Measurements from ENCODE around the gene CYP4B1. TPM values are rescaled to one million over a fixed set of nuclear protein-coding genes. Genes with fewer than 3 reads are reported as not detected.
"Not testable (repeated sequence)": the region's sequence is repeated elsewhere in the genome, so short reads cannot be mapped to it uniquely, and the experiment has no call there.

The CYP4B1 gene
- polyA plus RNA-seq, 5 donors, result 1.4 to 3.9 (median 2.0) TPM

- no peak for DNase-seq
These were observed 14.4 kb downstream of the CYP4B1 start for GRCh38 chr1:46812996-46813857.

- DNase-seq, result no peak
These were observed 15.1 kb downstream of the CYP4B1 start for GRCh38 chr1:46813858-46814396.

GRCh38 chr1:46815133-46815532 lies 16.3 kb downstream of the CYP4B1 start:
- no peak for DNase-seq

- DNase-seq, result no peak
These were observed 18.1 kb downstream of the CYP4B1 start for GRCh38 chr1:46816930-46817329.

- no peak for DNase-seq
These were observed 19.0 kb downstream of the CYP4B1 start for GRCh38 chr1:46817814-46818213.

GRCh38 chr1:46818591-46818990 lies 19.7 kb downstream of the CYP4B1 start:
- DNase-seq, result no peak

GRCh38 chr1:46819335-46819734 lies 20.5 kb downstream of the CYP4B1 start:
- no peak for DNase-seq

GRCh38 chr1:46820076-46820475 lies 21.2 kb downstream of the CYP4B1 start:
- no peak for DNase-seq

- DNase-seq, result no peak
These were observed 21.8 kb downstream of the CYP4B1 start for GRCh38 chr1:46820560-46821060.

- no peak for DNase-seq
These were observed 23.5 kb downstream of the CYP4B1 start for GRCh38 chr1:46822248-46822826.

- DNase-seq, result no peak
These were observed 24.3 kb downstream of the CYP4B1 start for GRCh38 chr1:46823151-46823550.

GRCh38 chr1:46826892-46827291 lies 28.0 kb downstream of the CYP4B1 start:
- DNase-seq, result not testable (repeated sequence)

- DNase-seq, result no peak
These were observed 31.9 kb downstream of the CYP4B1 start for GRCh38 chr1:46830665-46831322.

GRCh38 chr1:46835469-46835868 lies 36.6 kb downstream of the CYP4B1 start:
- not testable (repeated sequence) for DNase-seq

- not testable (repeated sequence) for DNase-seq
These were observed 47.5 kb downstream of the CYP4B1 start for GRCh38 chr1:46846386-46846785.

- DNase-seq, result not testable (repeated sequence)
These were observed 58.8 kb downstream of the CYP4B1 start for GRCh38 chr1:46857660-46858065.

GRCh38 chr1:46862348-46862747 lies 63.5 kb downstream of the CYP4B1 start:
- no peak for DNase-seq

Other genes starting within 250 kb of the CYP4B1 start
- under 1 TPM in 4 of 5 donors, not detected in 1; 0.08 to 0.30 (median 0.13) TPM for gene KNCN, start 247.4 kb upstream of the CYP4B1 start, polyA plus RNA-seq (ENCODE audit: insufficient read depth in 1 of 5, insufficient read length in 5 of 5, low replicate concordance in 1 of 5)
- gene MKNK1, start 194.8 kb upstream of the CYP4B1 start, polyA plus RNA-seq (ENCODE audit: insufficient read depth in 1 of 5, insufficient read length in 5 of 5, low replicate concordance in 1 of 5), result 10 to 100 TPM; 44.7 to 53.9 (median 48.2) TPM
- 10 to 100 TPM; 16.9 to 21.2 (median 18.1) TPM for gene MOB3C, start 182.2 kb upstream of the CYP4B1 start, polyA plus RNA-seq (ENCODE audit: insufficient read depth in 1 of 5, insufficient read length in 5 of 5, low replicate concordance in 1 of 5)
- 10 to 100 TPM; 60.6 to 86.6 (median 77.6) TPM for gene ATPAF1, start 130.7 kb upstream of the CYP4B1 start, polyA plus RNA-seq (ENCODE audit: insufficient read depth in 1 of 5, insufficient read length in 5 of 5, low replicate concordance in 1 of 5)
- under 1 TPM; 0.20 to 0.86 (median 0.31) TPM for gene TEX38, start 127.2 kb upstream of the CYP4B1 start, polyA plus RNA-seq (ENCODE audit: insufficient read depth in 1 of 5, insufficient read length in 5 of 5, low replicate concordance in 1 of 5)
- 100 to 1,000 TPM in 4 of 5 donors, 10 to 100 TPM in 1; 80.1 to 121 (median 116) TPM for gene EFCAB14, start 79.9 kb upstream of the CYP4B1 start, polyA plus RNA-seq (ENCODE audit: insufficient read depth in 1 of 5, insufficient read length in 5 of 5, low replicate concordance in 1 of 5)
- gene CYP4A11, start 142.4 kb downstream of the CYP4B1 start, polyA plus RNA-seq (ENCODE audit: insufficient read depth in 1 of 5, insufficient read length in 5 of 5, low replicate concordance in 1 of 5), result 1 to 10 TPM in 1 of 5 donors, under 1 TPM in 3, not detected in 1; 0.08 to 2.4 (median 0.25) TPM
- 1 to 10 TPM; 4.7 to 6.2 (median 5.1) TPM for gene CYP4X1, start 224.6 kb downstream of the CYP4B1 start, polyA plus RNA-seq (ENCODE audit: insufficient read depth in 1 of 5, insufficient read length in 5 of 5, low replicate concordance in 1 of 5)